Tibial artery (tissue), 4 donors: Measurements from ENCODE around the gene KRTAP7-1.

Source experiments
- DNase-seq, 2 donors: peaks; one replicate each; pipeline ENCODE4 v3.0.0-alpha.2; 2019
- H3K27ac ChIP-seq, 2 donors: fragments of 200-600 bp; sonication (generic) in 1 of 2; 1 replicate in 1 of 2; 2 replicates in 1 of 2; pipeline ENCODE4 v1.5.1; 2018 to 2019; ENCODE audit warnings: mild to moderate bottlenecking in 1 of 2
- H3K27me3 ChIP-seq, 2 donors: fragments of 200-600 bp; sonication (generic) in 1 of 2; one replicate each; pipeline versions ENCODE4 v1.5.1 to v1.6.0; 2016 to 2019
- H3K36me3 ChIP-seq, 3 donors: fragments of 200-600 bp; sonication (generic) in 2 of 3; one replicate each; pipeline ENCODE4 v1.5.1; 2016 to 2019; ENCODE audit warnings: mild to moderate bottlenecking in 2 of 3
- H3K4me1 ChIP-seq, 4 donors: fragments of 200-600 bp; sonication (generic) in 2 of 4; 1 replicate in 3 of 4; 2 replicates in 1 of 4; pipeline ENCODE4 v1.5.1; 2016 to 2019
- H3K4me3 ChIP-seq, 2 donors: fragments of 200-600 bp; sonication (generic) in 1 of 2; 1 replicate in 1 of 2; 2 replicates in 1 of 2; pipeline ENCODE4 v1.5.1; 2018 to 2019; ENCODE audit warnings: mild to moderate bottlenecking in 2 of 2
- H3K9me3 ChIP-seq, 3 donors: fragments of 200-600 bp; sonication (generic) in 1 of 3; one replicate each; pipeline ENCODE4 v1.5.1; 2016 to 2019
- CTCF ChIP-seq, 2 experiments: fragments of 200-600 bp in 1 of 2; fragments of 450-650 bp in 1 of 2; IDR thresholded peaks; one replicate each; pipeline ENCODE4 v1.5.1; 2017 to 2019; ENCODE audit warnings: antibody characterized with exemption in 2 of 2, mild to moderate bottlenecking in 1 of 2, moderate library complexity in 1 of 2
- intact Hi-C: fragments of 100-400 bp; cut with DNase I; formaldehyde crosslinking; loops from one replicate; pipeline ENCODE4 v1.15.0; 2023; ENCODE audit warnings: low total_unique reads

KRTAP7-1 gene

GRCh38 chr21:30793581-30794314, 35.8 kb downstream of the KRTAP7-1 start:
- DNase-seq, result no peak

GRCh38 chr21:30779249-30779648, 50.3 kb downstream of the KRTAP7-1 start:
- DNase-seq, result no peak
- H3K36me3 ChIP-seq, result no peaks in the 10 kb centered on the region
- H3K27me3 ChIP-seq, result no peaks in the 10 kb centered on the region
- no peaks in the 10 kb centered on the region for H3K9me3 ChIP-seq
- no peak overlapping the region for H3K4me3 ChIP-seq
- intact Hi-C loops, result no loop called here
- H3K27ac ChIP-seq, result no peak overlapping the region
- no peak for TF ChIP-seq CTCF (IDR thresholded peaks at IDR 0.05)
- no peaks in the 10 kb centered on the region for H3K4me1 ChIP-seq

More at GRCh38 chr21:30793581-30794314, 35.8 kb downstream of the KRTAP7-1 start:
- Histone ChIP-seq H3K36me3 (no peaks in the 10 kb centered on the region), H3K27me3 (no peaks in the 10 kb centered on the region), H3K4me1 (no peaks in the 10 kb centered on the region), H3K4me3 (no peak overlapping the region), H3K9me3 (no peaks in the 10 kb centered on the region), H3K27ac (no peak overlapping the region)
- intact Hi-C loops, result no loop called here
- TF ChIP-seq CTCF (IDR thresholded peaks at IDR 0.05), result no peak
